K562 (cell line): Measurements from ENCODE around the gene ACBD6. TPM values are rescaled to one million over a fixed set of nuclear protein-coding genes. Genes with fewer than 3 reads are reported as not detected.

Source experiments
- CTBP1 ChIP-seq: fragments of 450-650 bp; IDR thresholded peaks from 2 replicates; pipeline ENCODE4 v1.6.1; 2016; ENCODE audit warnings: borderline replicate concordance
- EP300 ChIP-seq: IDR thresholded peaks from 2 replicates; pipeline ENCODE4 v1.6.1; 2012; ENCODE audit warnings: low read length, improper control_type of control experiment
- ETV5 ChIP-seq: sonication (generic); formaldehyde crosslinking; IDR thresholded peaks from 2 replicates; pipeline ENCODE4 v1.4.0; 2020; ENCODE audit warnings: low read depth, mild to moderate bottlenecking, missing genetic modification reagents
- JUND ChIP-seq, 2 experiments: IDR thresholded peaks; 2 replicates in 1 of 2; 3 replicates in 1 of 2; pipeline ENCODE4 v1.6.1; 2011; ENCODE audit warnings: borderline replicate concordance in 2 of 2, low read depth in 2 of 2, low read length in 2 of 2, improper control_type of control experiment in 1 of 2, missing biosample characterization in 1 of 2, missing genetic modification characterization in 1 of 2, missing genetic modification reagents in 1 of 2
- MNT ChIP-seq, 2 experiments: fragments of 450-650 bp; conservative IDR thresholded peaks; 2 replicates each; pipeline ENCODE4 v1.6.1; 2017; ENCODE audit warnings: mild to moderate bottlenecking in 2 of 2, moderate library complexity in 2 of 2
- RCOR1 ChIP-seq, 2 experiments: IDR thresholded peaks; 2 replicates each; pipeline ENCODE4 v1.6.1; 2012; ENCODE audit warnings: low read depth in 2 of 2, low read length in 2 of 2, borderline replicate concordance in 1 of 2, improper control_type of control experiment in 1 of 2
- SMAD4 ChIP-seq: fragments of 250-450 bp; sonication (Bioruptor Pico); conservative IDR thresholded peaks from 2 replicates; pipeline ENCODE4 v1.8.0; 2021; ENCODE audit warnings: inconsistent platforms, mild to moderate bottlenecking, moderate library complexity
- SMC3 ChIP-seq: conservative IDR thresholded peaks from 2 replicates; pipeline ENCODE4 v1.6.1; 2011; ENCODE audit warnings: low read depth, low read length, improper control_type of control experiment; ENCODE audit not compliant: insufficient read depth
- STAT5B ChIP-seq: fragments of 250-450 bp; sonication (Bioruptor Pico); IDR thresholded peaks from 2 replicates; pipeline ENCODE4 v1.8.0; 2021; ENCODE audit warnings: mild to moderate bottlenecking, inconsistent platforms
- ZBTB17 ChIP-seq: fragments of 450-650 bp; formaldehyde crosslinking; IDR thresholded peaks from 2 replicates; pipeline ENCODE4 v1.4.0; 2020; ENCODE audit warnings: mild to moderate bottlenecking
- ZFX ChIP-seq: sonication (generic); formaldehyde crosslinking; IDR thresholded peaks from 2 replicates; pipeline ENCODE4 v1.8.0; 2022; ENCODE audit warnings: mild to moderate bottlenecking, missing genetic modification reagents, moderate library complexity
- ZNF347 ChIP-seq: fragments of 450-650 bp; formaldehyde crosslinking; IDR thresholded peaks from 2 replicates; pipeline ENCODE4 v1.4.0; 2020; ENCODE audit warnings: low read depth, mild to moderate bottlenecking, moderate library complexity
- ZNF41 ChIP-seq: fragments of 250-450 bp; sonication (Bioruptor Pico); conservative IDR thresholded peaks from 2 replicates; pipeline ENCODE4 v1.4.0; 2020; ENCODE audit warnings: mild to moderate bottlenecking
- polyA plus RNA-seq, 8 experiments: library from polyadenylated mRNA; depleted of rRNA in 4 of 8; stranded (reverse) in 5 of 8; unstranded in 3 of 8; fragments of >200 nt; fragmentation: Nextera tagmentation in 2 of 8; fragmentation: Illumina TruSeq in 1 of 8; extraction: Ambion mirVana in 2 of 8; extraction: Trizol in 1 of 8; gene quantifications; 2 replicates each; pipeline versions ENCODE4 v1.2.1 to v1.2.3, GENCODE V29; 2011 to 2014; ENCODE audit warnings: inconsistent platforms in 1 of 8, missing spikeins in 1 of 8
- total RNA-seq, 7 experiments: library from RNA; depleted of rRNA in 6 of 7; stranded (reverse); fragments of >200 nt in 6 of 7; fragmentation: Illumina TruSeq in 2 of 7; extraction: Trizol in 2 of 7; gene quantifications; 2 replicates each; pipeline versions ENCODE4 v1.2.1 to v1.2.3, GENCODE V29; 2011 to 2021; ENCODE audit warnings: low replicate concordance in 1 of 7
- TF ChIP-seq, protein P1 (sequence below): fragments of 450-650 bp; IDR thresholded peaks from 2 replicates; pipeline ENCODE4 v1.6.1; 2016; ENCODE audit warnings: borderline replicate concordance

Gene ACBD6
- total and polyA plus RNA-seq, 9 of the 15 experiments (the other 6 are each of a cell fraction or from before 2014, with no cell fraction given), result 16.9 to 107 (median 77.7) TPM

- TF ChIP-seq SMC3, result peak; percentile 96
- TF ChIP-seq MNT (conservative IDR thresholded peaks at IDR 0.05), result peak in 1 of 2 experiments; percentile 54; a peak in 2 of 4 replicates
- no peak for TF ChIP-seq STAT5B (CRISPR knock-in tag)
- TF ChIP-seq ETV5 (CRISPR knock-in tag), result peak; percentile 24; the same call in 1 of the 2 replicates
- peak; percentile 37; the same call in 1 of the 2 replicates for TF ChIP-seq ZFX (CRISPR knock-in tag)
- 0 out of 2 replicates have a peak, but pooled peaks have one; percentile 39 for TF ChIP-seq ZBTB17 (CRISPR knock-in tag)
- peak; percentile 32; the same call in 1 of the 2 replicates for TF ChIP-seq EP300
- TF ChIP-seq, protein P1, sequence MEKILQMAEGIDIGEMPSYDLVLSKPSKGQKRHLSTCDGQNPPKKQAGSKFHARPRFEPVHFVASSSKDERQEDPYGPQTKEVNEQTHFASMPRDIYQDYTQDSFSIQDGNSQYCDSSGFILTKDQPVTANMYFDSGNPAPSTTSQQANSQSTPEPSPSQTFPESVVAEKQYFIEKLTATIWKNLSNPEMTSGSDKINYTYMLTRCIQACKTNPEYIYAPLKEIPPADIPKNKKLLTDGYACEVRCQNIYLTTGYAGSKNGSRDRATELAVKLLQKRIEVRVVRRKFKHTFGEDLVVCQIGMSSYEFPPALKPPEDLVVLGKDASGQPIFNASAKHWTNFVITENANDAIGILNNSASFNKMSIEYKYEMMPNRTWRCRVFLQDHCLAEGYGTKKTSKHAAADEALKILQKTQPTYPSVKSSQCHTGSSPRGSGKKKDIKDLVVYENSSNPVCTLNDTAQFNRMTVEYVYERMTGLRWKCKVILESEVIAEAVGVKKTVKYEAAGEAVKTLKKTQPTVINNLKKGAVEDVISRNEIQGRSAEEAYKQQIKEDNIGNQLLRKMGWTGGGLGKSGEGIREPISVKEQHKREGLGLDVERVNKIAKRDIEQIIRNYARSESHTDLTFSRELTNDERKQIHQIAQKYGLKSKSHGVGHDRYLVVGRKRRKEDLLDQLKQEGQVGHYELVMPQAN, result no peak
- TF ChIP-seq JUND (IDR thresholded peaks at IDR 0.05; ENCODE audit: borderline replicate concordance, low read depth, low read length), result peak; percentile 31; the same call in 1 of the 2 replicates
- no peak for TF ChIP-seq JUND (tag; IDR thresholded peaks at IDR 0.05; ENCODE audit: borderline replicate concordance, low read depth, low read length)
- TF ChIP-seq SMAD4 (CRISPR knock-in tag), result peak; percentile 49; the same call in 1 of the 2 replicates
- TF ChIP-seq RCOR1 (IDR thresholded peaks at IDR 0.05; ENCODE audit: borderline replicate concordance in 1 of 2, low read depth in 2 of 2, low read length in 2 of 2), result peak in 1 of 2 experiments; percentile 50; a peak in 1 of 4 replicates
- no peak for TF ChIP-seq ZNF41 (CRISPR knock-in tag)
- TF ChIP-seq CTBP1, result peak; percentile 45; the same call in 1 of the 2 replicates
- TF ChIP-seq ZNF347, result no peak
These were observed 13.5 kb upstream of the ACBD6 start (continued) for GRCh38 chr1:180515857-180516388.
